Urothelium cell line (cell line): ENCODE results near the gene OR6B1.
"Not testable (repeated sequence)": the region's sequence is repeated elsewhere in the genome, so short reads cannot be mapped to it uniquely, and the experiment has no call there.

ENCODE experiments used
- DNase-seq: peaks from one replicate; pipeline ENCODE4 v3.0.0; 2011; ENCODE audit warnings: low spot score, mixed read lengths
- FAIRE-seq: peaks from 2 replicates; lab custom pipeline; 2011; peaks lifted over from hg19 to GRCh38; lab: Jason Lieb, UNC

OR6B1 gene

DNA sequence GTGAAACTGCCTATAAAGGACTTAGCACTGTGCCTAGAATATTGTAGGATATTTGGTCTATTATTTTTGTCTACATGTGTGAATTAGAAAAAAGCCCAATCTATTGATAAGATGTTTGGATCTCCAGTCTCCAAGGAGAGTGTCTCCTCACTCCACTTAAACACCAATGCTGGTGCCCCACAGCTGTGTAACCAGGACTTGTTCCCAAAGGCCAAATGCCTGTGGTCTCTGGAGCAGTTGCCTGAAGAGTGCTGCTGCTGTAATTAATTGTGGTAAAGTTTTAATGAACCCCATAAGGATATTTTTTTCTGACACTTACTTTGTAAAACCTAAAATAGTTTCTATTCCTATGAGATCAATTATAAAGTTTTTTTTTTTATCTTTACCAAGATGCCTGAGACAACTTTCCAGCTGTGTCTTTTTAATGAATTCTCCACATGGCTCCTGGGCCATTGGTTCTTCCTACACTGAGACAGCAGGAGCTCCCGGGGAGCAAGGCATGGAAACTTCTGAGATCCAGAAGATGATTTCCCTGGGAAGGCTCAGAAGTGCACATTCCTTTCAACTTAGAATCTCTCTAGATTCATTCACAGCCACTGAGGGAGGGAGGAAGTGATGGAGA is 37.4 kb downstream of the OR6B1 start:
- no peak for DNase-seq
- FAIRE-seq, result no peak

DNA sequence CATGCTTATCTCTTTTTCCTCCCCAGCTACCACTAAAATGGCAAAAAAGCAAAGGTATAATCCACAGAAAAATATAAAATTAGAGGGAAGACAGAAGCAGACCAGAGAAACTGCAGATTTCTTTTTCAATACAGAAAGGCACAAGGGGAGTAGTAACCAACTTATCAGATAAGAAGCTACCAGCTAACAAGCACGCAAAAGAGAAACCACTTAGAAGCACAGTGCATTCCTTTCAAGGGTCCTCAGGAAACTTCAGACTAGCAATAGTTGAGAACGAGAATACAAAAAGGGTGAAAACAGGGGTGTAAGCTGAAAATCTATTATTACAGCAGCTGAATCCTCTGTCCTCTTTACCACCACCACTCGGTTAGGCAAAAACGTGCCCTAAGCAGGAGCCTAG is 38.8 kb downstream of the OR6B1 start:
- no peak for FAIRE-seq

DNA sequence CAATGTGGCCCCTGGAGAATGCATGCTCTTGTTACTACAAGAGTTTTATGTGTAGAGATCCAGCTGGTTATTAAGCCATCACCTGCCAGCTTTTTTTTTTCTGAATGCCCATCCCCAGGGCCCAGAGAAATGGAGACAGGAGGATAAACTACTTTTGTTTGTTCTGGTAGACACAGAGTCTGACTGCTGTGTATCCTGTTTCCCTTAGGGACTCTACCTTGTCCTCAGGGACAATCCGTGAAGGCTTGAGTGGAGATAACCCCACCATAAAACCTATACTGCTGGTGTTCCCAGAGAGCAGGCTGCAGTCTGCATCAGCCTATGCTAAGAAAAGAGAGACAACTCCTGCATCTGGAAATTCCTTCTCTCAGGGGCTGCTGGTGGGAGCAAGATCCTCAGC is 48.5 kb downstream of the OR6B1 start, which contains the start of gene OR2A5:
OR2A5 (plus strand) TSS at position 301 of the 400 bp plus-strand sequence. CDS start 1,454 bp downstream, outside the sequence.
- no peak for FAIRE-seq
- no peak for DNase-seq

More for the DNA sequence above, 38.8 kb downstream of the OR6B1 start:
- no peak for DNase-seq

DNA sequence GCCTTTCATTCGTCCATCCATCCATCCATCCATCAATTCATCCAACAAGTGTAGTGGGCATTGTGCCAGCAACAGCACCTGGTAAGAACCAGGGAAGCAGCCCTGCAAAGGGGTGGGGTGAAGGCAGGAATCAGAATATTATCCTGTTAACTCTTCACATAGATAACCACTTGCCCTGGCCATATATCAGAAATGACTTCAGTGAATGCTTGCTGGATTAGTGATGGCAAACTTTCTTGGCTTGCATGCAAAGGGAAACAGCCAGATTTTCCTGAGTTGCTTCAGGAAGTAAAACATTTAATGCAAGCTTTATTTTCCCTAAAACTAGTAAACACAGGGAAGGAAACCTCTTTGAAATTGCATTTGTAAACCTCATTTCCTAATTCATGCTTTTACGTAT is 49.4 kb downstream of the OR6B1 start:
- FAIRE-seq (no peak), DNase-seq (no peak)

DNA sequence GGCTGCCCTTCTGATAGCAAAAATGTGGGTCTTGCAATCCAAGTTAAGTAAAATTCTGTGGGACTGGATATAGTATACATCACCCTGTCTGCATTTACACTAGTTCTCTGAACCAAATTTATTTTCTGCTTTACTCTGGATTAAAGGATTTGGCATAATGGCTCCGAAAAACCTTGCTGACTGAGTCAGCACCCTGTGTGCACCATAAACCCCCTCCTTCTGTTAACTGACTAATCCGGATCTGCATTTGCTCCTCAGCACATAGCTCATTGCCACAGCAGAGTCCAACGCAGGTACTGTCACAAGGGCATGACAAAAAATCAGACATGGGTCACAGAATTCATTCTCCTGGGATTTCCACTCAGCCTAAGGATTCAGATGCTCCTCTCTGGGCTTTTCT is 50.0 kb downstream of the OR6B1 start:
- DNase-seq (no peak), FAIRE-seq (no peak)

DNA sequence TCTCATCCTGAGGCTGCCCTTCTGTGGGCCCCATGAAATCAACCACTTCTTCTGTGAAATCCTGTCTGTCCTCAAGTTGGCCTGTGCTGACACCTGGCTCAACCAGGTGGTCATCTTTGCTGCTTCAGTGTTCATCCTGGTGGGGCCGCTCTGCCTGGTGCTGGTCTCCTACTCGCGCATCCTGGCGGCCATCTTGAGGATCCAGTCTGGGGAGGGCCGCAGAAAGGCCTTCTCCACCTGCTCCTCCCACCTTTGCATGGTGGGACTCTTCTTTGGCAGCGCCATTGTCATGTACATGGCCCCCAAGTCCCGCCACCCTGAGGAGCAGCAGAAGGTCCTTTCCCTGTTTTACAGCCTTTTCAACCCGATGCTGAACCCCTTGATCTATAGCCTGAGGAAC is 50.8 kb downstream of the OR6B1 start:
- not testable (repeated sequence) for FAIRE-seq

DNA sequence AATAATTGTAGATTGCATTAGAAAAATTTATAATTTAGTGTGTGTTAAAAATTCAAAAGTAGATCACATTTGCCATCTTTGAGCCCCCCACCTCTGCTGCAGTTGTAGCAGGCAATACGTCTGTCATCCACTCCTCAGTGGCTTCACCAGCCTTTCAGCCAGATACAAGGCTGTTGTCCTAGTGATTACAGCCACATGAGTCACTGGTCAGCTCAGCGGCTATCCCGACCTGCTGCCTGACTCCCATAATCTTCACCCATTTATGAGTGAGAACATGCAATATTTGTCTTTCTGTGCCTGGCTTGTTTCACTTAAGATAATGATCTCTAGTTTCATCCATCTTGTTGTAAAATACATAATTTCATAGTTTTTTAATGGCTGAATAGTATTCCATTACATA is 57.8 kb downstream of the OR6B1 start:
- FAIRE-seq, result no peak

More for the DNA sequence above, 50.8 kb downstream of the OR6B1 start:
- DNase-seq, result not testable (repeated sequence)

More for the DNA sequence above, 57.8 kb downstream of the OR6B1 start:
- peak; percentile 11 for DNase-seq
